GM04503 (cell line): ENCODE results near the gene SIGLECL1.

Experiments used
- DNase-seq: peaks from one replicate; pipeline ENCODE4 v3.0.0-alpha.2; 2012; ENCODE audit warnings: low read depth

SIGLECL1 gene

DNA sequence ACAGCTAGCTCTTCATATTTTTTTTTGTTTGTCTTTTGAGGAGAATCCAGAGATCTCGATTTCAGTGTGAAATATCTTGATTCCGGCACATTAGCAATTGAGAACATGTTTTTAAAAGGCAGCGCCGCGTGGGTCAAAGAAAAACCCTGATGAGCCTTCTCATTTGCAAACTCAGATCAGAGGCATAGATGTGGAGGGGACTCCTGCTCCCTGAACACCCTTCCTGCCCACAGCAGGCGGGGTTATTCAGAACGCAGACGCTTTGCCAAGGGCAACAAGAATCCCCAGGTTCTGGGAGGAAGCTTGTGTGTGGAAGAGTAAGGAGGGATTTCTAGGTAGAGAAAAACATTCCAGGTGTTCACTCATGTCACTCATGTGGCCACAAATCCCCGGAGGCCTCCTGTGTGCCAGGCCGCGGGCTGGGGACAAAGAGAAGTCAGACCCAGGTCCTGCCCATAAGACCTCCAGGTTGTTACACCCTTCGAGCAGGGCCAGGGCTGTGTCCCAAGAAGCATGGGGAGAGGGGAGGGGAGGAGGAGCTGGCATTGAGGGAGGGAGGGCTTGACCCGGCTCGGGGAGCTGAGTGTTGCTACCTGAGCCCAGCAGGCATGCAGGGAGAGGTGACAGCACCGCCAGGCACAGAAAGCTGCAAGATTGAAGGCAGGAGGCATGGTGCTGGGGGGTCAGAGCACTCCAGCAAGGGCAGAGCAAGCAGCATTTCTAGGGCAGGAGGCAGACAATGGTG, 44.7 kb downstream of the SIGLECL1 start:
- DNase-seq: no peak

DNA sequence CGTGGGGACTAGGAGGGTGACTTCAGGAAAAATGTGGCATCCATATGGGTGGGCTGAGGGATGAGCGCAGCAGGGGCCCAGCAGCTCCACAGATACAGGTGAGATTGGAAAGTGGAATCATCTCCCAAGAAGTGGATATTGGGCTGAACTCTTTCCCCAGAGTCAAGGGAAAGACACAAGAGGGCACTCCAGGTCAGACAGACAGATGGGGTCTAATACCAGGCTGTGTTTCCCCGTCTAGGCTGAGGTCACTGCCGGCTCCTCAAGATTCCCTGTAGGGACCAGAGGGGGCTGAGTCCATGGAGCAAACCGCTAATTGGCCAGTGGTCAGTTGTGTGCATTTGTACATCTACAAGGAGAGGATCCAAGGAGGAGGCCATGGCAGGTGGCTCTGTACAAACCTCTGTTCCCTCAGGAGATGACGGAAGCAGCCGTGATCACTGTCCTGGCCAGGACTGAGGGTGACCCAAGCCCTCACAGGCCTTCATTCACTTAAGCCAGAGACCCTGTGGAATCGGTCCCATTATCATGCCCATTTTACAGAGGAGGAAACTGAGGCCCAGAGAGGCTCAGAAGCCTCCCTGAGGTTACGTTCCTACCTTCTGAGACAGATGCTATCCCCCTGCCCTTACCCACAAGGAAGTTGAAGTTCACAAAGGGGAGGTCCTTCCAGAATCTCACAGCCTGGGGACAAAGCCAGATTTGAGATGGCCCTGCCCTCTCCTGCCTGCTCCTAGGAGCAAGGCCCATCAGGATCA, 45.6 kb downstream of the SIGLECL1 start:
- no peak for DNase-seq

DNA sequence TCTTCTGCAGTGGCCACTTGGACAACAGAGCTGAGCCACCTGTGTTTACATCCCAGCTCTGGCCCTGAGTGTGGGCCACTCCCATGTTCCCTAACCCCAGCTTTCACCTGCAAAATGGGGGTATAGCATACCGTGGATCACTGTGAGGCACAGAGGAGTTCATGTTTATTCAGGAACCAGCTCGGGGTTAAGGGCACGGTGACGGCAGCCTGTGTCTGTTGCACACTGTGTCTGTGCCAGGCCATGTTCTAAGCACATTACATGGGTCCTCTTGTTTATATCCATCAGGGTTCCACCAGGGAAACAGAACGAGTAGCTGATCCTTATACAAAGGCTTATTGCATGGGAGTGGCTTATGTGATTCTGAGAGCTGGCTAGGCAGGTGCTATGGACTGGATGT, 46.5 kb downstream of the SIGLECL1 start:
- DNase-seq: no peak

DNA sequence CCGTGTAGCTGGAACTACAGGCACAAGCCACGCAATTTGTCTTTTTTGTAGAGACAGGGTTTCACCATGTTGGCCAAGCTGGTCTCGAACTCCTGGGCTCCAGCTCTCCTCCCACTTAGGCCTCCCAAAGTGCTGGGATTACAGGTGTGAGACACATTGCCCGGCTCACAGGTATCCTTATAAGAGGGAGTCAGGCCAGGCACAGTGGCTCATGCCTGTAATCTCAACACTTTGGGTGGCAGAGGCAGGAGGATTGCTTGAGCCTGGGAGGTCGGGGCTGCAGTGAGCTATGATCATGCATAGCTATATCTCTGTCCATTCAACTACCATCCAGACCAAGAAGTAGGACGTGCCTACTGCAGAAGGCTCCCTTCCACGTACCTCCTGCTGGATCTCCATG, 50.4 kb downstream of the SIGLECL1 start:
- no peak for DNase-seq

DNA sequence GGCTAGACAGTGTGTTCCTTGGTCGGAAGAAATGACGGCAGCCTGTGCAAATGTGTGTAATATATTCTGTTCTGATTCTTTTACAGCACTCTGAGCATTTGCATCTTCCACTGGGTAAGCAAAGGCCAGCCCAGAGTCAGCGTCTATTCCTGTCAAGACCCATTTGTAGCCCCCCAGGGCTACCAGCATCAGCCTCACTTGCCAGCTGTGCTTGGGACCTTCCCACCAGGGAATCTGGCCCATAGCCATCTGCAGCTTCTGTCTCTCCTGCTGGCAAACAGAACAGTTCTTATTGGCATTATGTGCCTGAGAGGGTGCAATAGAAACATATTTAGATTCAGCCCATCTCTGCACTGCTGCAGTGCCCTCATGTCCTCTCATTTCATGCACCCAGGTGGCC, 54.6 kb downstream of the SIGLECL1 start:
- DNase-seq: no peak

DNA sequence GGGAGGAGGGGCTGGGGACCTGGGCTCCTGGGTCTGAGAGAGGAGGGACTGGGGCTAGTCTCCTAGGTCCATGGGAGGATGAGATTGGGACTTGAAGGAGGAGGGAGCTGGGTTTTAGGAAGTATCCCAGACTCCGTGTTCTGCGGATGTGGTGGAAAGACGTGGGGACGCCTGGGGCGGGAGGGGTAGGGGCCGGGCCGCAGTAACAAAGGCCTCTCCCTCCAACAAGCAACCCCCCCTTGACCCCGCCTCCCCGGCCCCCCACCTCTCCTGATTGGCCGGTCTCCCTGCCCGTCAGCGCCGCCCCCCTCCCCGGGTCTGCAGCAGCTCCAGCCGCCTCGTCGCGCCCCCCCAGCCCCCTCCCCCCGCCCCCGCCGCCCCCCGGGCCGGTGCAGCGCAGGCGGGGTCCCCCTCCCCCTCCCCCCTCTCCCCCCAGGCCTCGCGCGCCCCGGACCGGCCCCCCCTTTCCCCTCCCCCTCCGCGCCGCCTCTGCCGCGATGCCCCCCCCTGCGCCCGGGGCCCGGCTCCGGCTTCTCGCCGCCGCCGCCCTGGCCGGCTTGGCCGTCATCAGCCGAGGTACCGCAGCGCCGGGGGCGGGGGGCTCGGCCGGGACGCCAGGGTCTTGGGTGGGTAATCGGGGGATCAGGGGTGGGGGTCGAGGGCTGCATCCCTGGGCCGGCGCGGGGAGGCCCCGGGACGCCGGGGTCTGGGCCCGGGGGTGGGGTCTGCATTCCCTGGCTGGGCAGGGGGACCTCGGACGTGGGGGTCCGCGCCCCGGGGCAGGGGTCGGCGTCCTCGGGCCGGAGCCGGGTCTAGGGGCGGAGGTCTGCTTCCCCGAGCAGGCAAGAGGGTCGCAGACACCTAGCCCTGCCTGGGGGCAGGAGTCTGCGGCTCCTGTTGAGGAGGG, 60.7 kb downstream of the SIGLECL1 start, which contains the start of gene IGLON5:
Gene IGLON5 (plus strand): TSS at position 294 of the 907 bp plus-strand sequence. CDS start 204 bp downstream, at position 498.
- no peak for DNase-seq

DNA sequence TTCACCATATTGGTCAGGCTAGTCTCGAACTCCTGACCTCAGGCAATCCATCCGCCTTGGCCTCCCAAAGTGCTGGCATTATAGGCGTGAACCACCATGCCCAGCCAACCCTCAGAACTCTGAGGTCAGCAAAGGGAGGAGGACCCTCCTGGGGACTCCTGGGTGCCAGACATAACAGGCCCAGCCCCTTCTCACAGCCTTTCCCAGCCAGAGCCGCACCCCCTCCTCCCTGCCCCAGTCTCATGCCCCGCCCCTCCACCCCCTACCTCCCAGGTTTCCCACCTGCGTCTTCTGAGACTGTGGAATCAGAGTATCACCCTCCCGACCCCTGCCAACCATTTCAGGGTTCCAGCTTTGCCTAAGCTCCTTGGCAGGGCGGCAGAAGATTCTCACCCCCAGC, 65.8 kb downstream of the SIGLECL1 start:
- no peak for DNase-seq

DNA sequence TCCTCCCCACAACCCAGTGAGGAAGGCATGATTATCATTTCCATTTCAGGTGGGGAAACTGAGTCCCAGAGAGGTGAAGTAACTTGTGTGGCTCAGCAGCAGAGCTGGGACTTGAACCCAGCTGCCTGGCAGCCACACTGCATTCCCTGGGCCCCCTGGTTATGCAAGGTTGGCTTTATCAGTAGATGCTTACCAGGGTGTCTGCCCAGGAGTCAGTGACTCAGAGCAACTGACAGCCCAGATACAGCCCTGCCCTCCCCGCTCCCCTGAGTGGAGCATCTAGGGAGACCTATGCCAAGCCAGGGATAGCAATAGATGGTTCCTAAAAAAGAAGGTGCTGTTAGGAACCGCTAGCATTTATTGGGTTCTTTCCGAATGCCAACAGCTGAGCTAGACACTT, 66.5 kb downstream of the SIGLECL1 start:
- no peak for DNase-seq

DNA sequence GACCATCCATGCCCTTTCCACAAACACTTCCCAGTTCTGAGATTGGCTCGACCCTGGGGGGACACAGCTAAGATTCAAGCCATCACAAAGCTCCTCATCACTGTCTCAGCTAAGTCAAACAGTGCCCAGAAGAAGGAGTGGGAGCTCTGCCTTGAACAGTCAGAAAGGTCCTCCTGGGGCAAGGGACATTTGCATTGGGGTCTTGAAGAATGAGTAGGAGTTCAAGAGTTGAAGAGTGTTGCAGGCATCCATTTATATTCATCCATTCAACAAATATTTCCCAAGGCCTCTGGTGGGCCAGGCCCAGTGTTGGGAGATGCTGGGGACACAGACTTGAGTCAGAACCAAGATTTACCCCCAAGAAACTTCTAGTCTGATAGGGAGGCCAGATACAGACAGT, 67.1 kb downstream of the SIGLECL1 start:
- DNase-seq: no peak
